AG04449 (cell line): ENCODE data around the gene FADD.

Source experiments
- CTCF ChIA-PET: fragments of 350-600 bp; formaldehyde crosslinking; extraction: SDS; loops from one replicate; lab custom pipeline; 2021; ENCODE audit warnings: antibody characterized with exemption; lab: Yijun Ruan, JAX
- POLR2A ChIA-PET: fragments of 400-600, 350-600 bp; formaldehyde crosslinking; extraction: SDS; loops from one replicate; lab custom pipeline; 2020; ENCODE audit warnings: antibody characterized with exemption, inconsistent platforms; lab: Yijun Ruan, JAX
- DNase-seq: peaks from one replicate; pipeline ENCODE4 v3.0.0-alpha.2; 2010; ENCODE audit warnings: low read depth, low spot score
- H3K4me3 ChIP-seq: 2 replicates; pipeline ENCODE4 v1.5.1; 2011; ENCODE audit warnings: low read depth, mild to moderate bottlenecking, control low read depth, low read length
- CTCF ChIP-seq: IDR thresholded peaks from one replicate; pipeline ENCODE4 v1.5.1; 2011; ENCODE audit warnings: mild to moderate bottlenecking, moderate library complexity, low read length, control low read depth, inconsistent platforms; ENCODE audit not compliant: insufficient read depth; ENCODE audit errors: missing control alignments

Gene FADD

DNA sequence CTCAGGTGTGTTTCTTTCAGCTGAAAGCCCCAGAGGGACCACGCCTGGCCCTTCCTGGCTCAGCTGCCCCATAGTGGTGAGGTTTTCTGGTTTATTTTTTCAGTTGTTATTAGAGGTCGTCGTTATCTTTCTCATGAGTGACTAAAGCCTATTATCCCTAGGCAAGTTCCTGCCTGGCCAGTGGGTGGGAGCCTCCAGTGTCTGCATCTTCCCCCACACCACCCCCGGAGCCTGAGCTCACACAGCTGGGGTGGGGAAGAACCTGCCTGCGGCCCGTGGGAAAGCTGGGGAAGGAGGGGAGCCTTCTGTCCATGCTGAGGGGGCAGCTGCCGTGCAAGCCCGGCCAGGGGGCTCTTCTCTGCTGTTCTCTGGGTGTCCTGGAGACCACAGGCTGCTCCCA, 43.1 kb downstream of the FADD start:
- ChIA-PET CTCF (no interaction called here), POLR2A (interaction anchor here (0.8 kb wide), 1 partner anchor 24 kb away, joined by 4 read pairs; no protein-coding TSS in a partner anchor)
- TF ChIP-seq CTCF: no peak
- no peak overlapping the region for H3K4me3 ChIP-seq
- no peak for DNase-seq

- TF ChIP-seq CTCF: no peak
- no peak overlapping the region for H3K4me3 ChIP-seq
- CTCF ChIA-PET: no interaction called here
- DNase-seq: no peak
- POLR2A ChIA-PET: no interaction called here
Measured at GRCh38 chr11:70247042-70247709, 44.1 kb downstream of the FADD start.

DNA sequence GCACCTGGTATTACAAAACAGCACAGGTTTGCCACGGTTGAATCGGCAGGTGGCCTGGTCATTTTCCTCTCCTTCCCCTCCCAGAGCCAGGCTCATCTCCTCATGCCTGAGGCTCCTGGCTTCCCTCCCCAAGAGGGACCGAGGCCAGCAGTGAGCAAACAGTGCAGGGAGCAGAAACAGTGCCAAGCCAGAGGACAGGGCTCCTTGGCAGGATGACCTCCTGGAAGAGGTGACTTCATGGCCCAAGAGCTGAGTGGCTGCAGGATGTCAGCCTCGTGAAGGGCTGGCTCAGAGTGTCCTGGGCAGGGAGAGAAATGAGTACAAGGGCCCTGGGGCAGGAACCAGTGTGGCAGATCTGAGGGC, 44.6 kb downstream of the FADD start:
- ChIA-PET CTCF (no interaction called here), POLR2A (no interaction called here)
- no peak overlapping the region for H3K4me3 ChIP-seq
- DNase-seq: no peak
- TF ChIP-seq CTCF: no peak

DNA sequence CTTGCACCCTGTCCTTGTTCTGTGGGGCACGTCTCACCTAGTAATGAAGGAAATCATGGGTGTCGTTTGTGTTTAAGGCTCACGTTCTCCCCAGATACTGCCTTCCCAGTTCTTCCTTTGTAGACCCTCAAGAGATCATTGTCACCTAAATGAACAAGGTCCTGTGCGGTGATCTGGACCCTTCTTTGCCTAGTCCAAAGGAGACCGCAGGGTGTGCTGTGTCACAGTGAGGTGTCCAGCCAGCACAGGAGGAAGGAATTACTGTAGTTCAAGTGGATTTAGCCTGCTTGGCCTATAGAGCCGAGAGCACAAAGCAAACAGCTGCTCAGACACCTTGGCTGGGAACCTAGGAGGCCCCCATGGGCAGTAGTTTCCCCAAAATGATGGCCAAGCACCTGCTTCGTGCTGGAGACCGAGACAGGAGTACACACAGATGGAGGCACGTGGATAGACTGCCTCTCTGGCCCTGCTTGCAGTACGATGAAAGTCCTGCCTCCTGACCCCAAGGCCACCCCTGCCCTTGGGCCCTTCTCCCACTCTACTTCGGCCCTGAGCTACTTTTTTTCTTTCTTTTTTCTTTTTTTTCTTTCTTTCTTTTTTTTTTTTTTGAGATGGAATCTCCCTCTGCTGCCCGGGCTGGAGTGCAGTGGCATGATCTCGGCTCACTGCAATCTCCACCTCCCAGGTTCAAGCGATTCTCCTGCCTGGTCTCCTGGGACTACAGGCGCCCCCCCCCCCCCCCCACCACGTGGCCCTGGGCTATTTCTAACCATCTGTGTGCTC, 48.0 kb downstream of the FADD start:
- ChIA-PET POLR2A (no interaction called here), CTCF (no interaction called here)
- H3K4me3 ChIP-seq: no peak overlapping the region
- no peak for DNase-seq
- no peak for TF ChIP-seq CTCF

- no peak for TF ChIP-seq CTCF
- H3K4me3 ChIP-seq: no peak overlapping the region
- no peak for DNase-seq
- ChIA-PET CTCF (no interaction called here), POLR2A (no interaction called here)
Measured at GRCh38 chr11:70251659-70252321, 48.7 kb downstream of the FADD start.

DNA sequence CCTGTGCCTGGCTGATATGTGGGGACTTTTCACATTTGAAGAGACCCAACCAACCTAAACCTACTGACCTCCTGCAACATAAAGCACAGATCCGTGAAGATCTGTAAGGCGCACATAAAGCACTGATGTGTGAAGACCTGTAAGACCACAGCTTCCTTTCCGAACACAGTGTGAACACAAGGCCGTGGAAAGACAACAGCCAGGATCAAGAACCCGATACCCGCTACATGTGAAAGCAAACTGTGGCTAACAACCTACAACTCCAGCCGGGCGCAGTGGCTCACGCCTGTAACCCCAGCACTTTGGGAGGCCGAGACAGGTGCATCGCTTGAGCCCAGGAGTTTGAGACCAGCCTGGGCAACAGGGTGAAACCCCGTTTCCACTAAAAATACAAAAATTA, 49.7 kb downstream of the FADD start:
- ChIA-PET CTCF (no interaction called here), POLR2A (no interaction called here)
- no peak overlapping the region for H3K4me3 ChIP-seq
- no peak for DNase-seq
- no peak for TF ChIP-seq CTCF
